ENCODE results near the gene OSGEP. TPM values are rescaled to one million over a fixed set of nuclear protein-coding genes. Genes with fewer than 3 reads are reported as not detected.

OSGEP gene
- total and polyA plus RNA-seq, 2 of the 13 experiments (the other 11 are each of a cell fraction or from before 2014, with no cell fraction given), result 39.7 to 41.1 TPM

DNA sequence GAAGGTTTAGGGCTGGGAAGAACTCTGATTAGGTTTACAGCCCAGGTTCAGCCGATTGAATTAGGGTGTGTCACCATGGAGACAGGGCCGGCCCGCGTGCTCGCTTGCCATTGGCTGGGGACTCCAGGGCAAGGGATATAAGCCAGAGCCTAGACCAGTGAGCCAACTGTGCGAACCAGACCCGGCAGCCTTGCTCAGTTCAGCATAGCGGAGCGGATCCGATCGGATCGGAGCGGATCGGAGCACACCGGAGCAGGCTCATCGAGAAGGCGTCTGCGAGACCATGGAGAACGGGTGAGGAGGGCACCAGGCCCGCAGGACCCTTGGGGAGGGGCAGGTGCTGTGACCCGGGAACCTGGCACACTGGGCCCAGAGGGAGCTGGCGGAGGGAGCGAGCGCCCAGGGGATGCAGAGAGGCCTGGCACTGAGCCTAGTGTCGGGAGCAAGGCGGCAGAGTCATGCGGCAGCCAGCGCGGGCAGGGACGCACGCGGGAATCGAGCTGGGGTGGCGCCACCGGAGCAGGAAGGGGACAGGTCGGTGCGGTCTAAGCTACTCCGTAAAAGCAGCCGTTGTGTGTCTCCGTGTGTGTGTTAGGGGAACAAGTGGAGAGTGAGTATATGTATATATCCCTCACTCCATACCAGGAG is 14.8 kb upstream of the OSGEP start, which contains the start of gene PNP (continued):
- TF ChIP-seq ZNF564 (CRISPR knock-in tag; IDR thresholded peaks at IDR 0.05) (no peak), IKZF1 (IDR thresholded peaks at IDR 0.05) (no peak), ZNF484 (CRISPR knock-in tag; IDR thresholded peaks at IDR 0.05; ENCODE audit: borderline replicate concordance, low read depth) (peak; percentile 84; the same call in 1 of the 2 replicates), TOPORS (CRISPR knock-in tag; IDR thresholded peaks at IDR 0.05) (0 out of 2 replicates have a peak, but pooled peaks have one; percentile 57), ZBTB20 (CRISPR knock-in tag; IDR thresholded peaks at IDR 0.05; ENCODE audit: borderline replicate concordance, low read depth) (peak; percentile 71; the same call in 1 of the 2 replicates), RELA (CRISPR knock-in tag; IDR thresholded peaks at IDR 0.05) (no peak), ZIK1 (CRISPR knock-in tag; IDR thresholded peaks at IDR 0.05; ENCODE audit: borderline replicate concordance, low read depth) (no peak; the same call in 1 of the 2 replicates), NFIC (IDR thresholded peaks at IDR 0.05; ENCODE audit: low read length) (no peak), UBTF (CRISPR knock-in tag; IDR thresholded peaks at IDR 0.05) (peak; percentile 98), ZNF333 (CRISPR knock-in tag; IDR thresholded peaks at IDR 0.05; ENCODE audit: borderline replicate concordance) (0 out of 2 replicates have a peak, but pooled peaks have one; percentile 78), TEAD3 (CRISPR knock-in tag; optimal IDR thresholded peaks at IDR 0.05; ENCODE audit: borderline replicate concordance) (peak; percentile 41), TFDP2 (CRISPR knock-in tag; IDR thresholded peaks at IDR 0.05) (peak; percentile 57), MTA1 (CRISPR knock-in tag; IDR thresholded peaks at IDR 0.05; ENCODE audit: borderline replicate concordance) (peak; percentile 85), KAT7 (CRISPR knock-in tag; IDR thresholded peaks at IDR 0.05; ENCODE audit: borderline replicate concordance) (peak; percentile 97; the same call in 1 of the 2 replicates), ZNF768 (CRISPR knock-in tag; IDR thresholded peaks at IDR 0.05) (peak; percentile 86), KAT2B (IDR thresholded peaks at IDR 0.05; ENCODE audit: borderline replicate concordance, low read depth, low read length) (no peak), ZNF577 (CRISPR knock-in tag; IDR thresholded peaks at IDR 0.05; ENCODE audit: borderline replicate concordance, low read depth) (no peak), ZBTB49 (CRISPR knock-in tag; IDR thresholded peaks at IDR 0.05; ENCODE audit: borderline replicate concordance) (no peak), RARG (CRISPR knock-in tag; IDR thresholded peaks at IDR 0.05; ENCODE audit: low read depth) (no peak), ZMYM4 (CRISPR knock-in tag; IDR thresholded peaks at IDR 0.05) (peak; percentile 84), U2AF1 (optimal IDR thresholded peaks at IDR 0.05; ENCODE audit: low read depth, low read length) (no peak)
- TF ChIP-seq, protein P1, sequence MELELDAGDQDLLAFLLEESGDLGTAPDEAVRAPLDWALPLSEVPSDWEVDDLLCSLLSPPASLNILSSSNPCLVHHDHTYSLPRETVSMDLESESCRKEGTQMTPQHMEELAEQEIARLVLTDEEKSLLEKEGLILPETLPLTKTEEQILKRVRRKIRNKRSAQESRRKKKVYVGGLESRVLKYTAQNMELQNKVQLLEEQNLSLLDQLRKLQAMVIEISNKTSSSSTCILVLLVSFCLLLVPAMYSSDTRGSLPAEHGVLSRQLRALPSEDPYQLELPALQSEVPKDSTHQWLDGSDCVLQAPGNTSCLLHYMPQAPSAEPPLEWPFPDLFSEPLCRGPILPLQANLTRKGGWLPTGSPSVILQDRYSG (CRISPR knock-in tag; IDR thresholded peaks at IDR 0.05), result no peak
- TF ChIP-seq, protein P2, sequence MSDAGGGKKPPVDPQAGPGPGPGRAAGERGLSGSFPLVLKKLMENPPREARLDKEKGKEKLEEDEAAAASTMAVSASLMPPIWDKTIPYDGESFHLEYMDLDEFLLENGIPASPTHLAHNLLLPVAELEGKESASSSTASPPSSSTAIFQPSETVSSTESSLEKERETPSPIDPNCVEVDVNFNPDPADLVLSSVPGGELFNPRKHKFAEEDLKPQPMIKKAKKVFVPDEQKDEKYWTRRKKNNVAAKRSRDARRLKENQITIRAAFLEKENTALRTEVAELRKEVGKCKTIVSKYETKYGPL (CRISPR knock-in tag; IDR thresholded peaks at IDR 0.05), result no peak
